OCI-LY1 (cell line): ENCODE results near the gene TBL1X.

Source experiments
- H2AFZ ChIP-seq: fragments of 200-600 bp; sonication (generic), shearing (Covaris generic); 2 replicates; pipeline ENCODE4 v1.6.0; 2014; ENCODE audit warnings: antibody characterized with exemption, mild to moderate bottlenecking, low read length
- H3F3A ChIP-seq: fragments of 200-600 bp; sonication (generic), shearing (Covaris generic); 2 replicates; pipeline ENCODE4 v1.6.0; 2014; ENCODE audit warnings: mild to moderate bottlenecking, antibody characterized with exemption, low read length, moderate library complexity; ENCODE audit not compliant: insufficient read depth
- H3K27ac ChIP-seq: fragments of 200-600 bp; sonication (generic); 2 replicates; pipeline ENCODE4 v1.5.1; 2014; ENCODE audit warnings: low read length, mixed run types, mild to moderate bottlenecking, low read depth; ENCODE audit not compliant: poor library complexity, severe bottlenecking
- H3K27me3 ChIP-seq: fragments of 200-600 bp; sonication (generic); 2 replicates; pipeline ENCODE4 v1.6.0; 2014; ENCODE audit warnings: antibody characterized with exemption, mild to moderate bottlenecking, low read length, moderate library complexity; ENCODE audit not compliant: insufficient read depth
- H3K36me3 ChIP-seq: fragments of 200-600 bp; sonication (generic); 2 replicates; pipeline ENCODE4 v1.6.1; 2014; ENCODE audit warnings: mild to moderate bottlenecking, antibody characterized with exemption, low read length, moderate library complexity, mixed read lengths; ENCODE audit not compliant: insufficient read depth
- H3K4me1 ChIP-seq: fragments of 200-600 bp; sonication (generic); 2 replicates; pipeline ENCODE4 v1.5.1; 2014; ENCODE audit warnings: mild to moderate bottlenecking, low read length, moderate library complexity; ENCODE audit not compliant: insufficient read depth, severe bottlenecking
- H3K4me2 ChIP-seq: fragments of 200-600 bp; sonication (generic), shearing (Covaris generic); 2 replicates; pipeline ENCODE4 v1.6.1; 2014; ENCODE audit warnings: low read length
- H3K4me3 ChIP-seq: fragments of 200-600 bp; sonication (generic); 2 replicates; pipeline ENCODE4 v1.5.1; 2014; ENCODE audit warnings: low read length, low read depth, mild to moderate bottlenecking, mixed read lengths; ENCODE audit not compliant: poor library complexity, severe bottlenecking
- H3K79me2 ChIP-seq: fragments of 200-600 bp; shearing (Covaris generic); 2 replicates; pipeline ENCODE4 v1.6.1; 2016; ENCODE audit warnings: mixed run types, low read length, mixed read lengths; ENCODE audit not compliant: insufficient read depth
- H3K9ac ChIP-seq: fragments of 200-600 bp; sonication (generic), shearing (Covaris generic); 2 replicates; pipeline ENCODE4 v1.6.1; 2014; ENCODE audit warnings: mild to moderate bottlenecking, low read length, mixed read lengths
- H3K9me2 ChIP-seq: fragments of 200-600 bp; sonication (generic), shearing (Covaris generic); 2 replicates; pipeline ENCODE4 v1.6.1; 2014; ENCODE audit warnings: low read depth, mild to moderate bottlenecking, low read length, mixed read lengths
- H3K9me3 ChIP-seq: fragments of 200-600 bp; shearing (Covaris generic); 2 replicates; pipeline ENCODE4 v1.6.1; 2014; ENCODE audit warnings: low read length, mixed read lengths
- H4K20me1 ChIP-seq: fragments of 200-600 bp; sonication (generic), shearing (Covaris generic); 2 replicates; pipeline ENCODE4 v1.6.0; 2016; ENCODE audit warnings: mild to moderate bottlenecking, low read length; ENCODE audit not compliant: insufficient read depth
- EZH2 ChIP-seq: fragments of 200-600 bp; sonication (generic), shearing (Covaris generic); IDR thresholded peaks from 2 replicates; pipeline ENCODE4 v1.8.0; 2017; ENCODE audit warnings: borderline replicate concordance, mixed run types, mild to moderate bottlenecking, antibody characterized with exemption, low read length, moderate library complexity, mixed read lengths
- TF ChIP-seq, protein P1 (sequence below): fragments of 200-600 bp; sonication (generic), shearing (Covaris generic); IDR thresholded peaks from 2 replicates; pipeline ENCODE4 v1.5.1; 2017; ENCODE audit warnings: mild to moderate bottlenecking, antibody characterized with exemption, low read length, moderate library complexity, mixed read lengths

The TBL1X gene

DNA sequence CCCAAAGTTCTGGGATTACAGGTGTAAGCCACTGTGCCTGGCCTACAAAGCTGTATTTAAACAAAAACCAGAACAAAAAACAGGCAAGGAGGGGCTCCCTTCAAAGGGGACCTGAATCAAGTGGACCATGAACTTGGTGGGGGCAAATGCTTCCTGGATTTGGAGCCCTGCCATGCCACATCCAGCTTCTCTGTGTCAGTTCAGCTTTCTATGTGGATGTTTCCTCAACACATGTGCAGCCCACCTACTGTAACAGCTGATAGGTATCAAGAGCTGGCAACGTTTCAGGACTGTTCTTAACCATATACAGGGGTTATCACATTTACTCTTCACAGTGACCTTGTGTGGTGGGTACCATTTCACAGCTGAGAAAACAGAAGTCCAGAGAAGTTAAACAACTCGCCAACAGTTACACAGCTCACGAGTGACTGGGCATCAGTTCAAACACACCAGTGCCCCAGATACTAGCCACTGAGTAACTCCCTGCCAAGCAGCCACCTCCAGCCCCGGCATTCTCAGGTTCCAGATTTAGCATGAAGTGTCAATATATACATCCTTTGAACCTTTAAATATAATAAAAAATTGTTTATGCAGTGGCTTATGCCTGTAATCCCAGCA lies 293.3 kb downstream of the TBL1X start:
- Histone ChIP-seq H3K9me3 (no peaks in the 10 kb centered on the region), H4K20me1 (no peaks in the 10 kb centered on the region), H3K4me1 (no peaks in the 10 kb centered on the region), H2AFZ (no peak overlapping the region), H3K79me2 (no peaks in the 10 kb centered on the region), H3K27me3 (no peaks in the 10 kb centered on the region), H3F3A (no peaks in the 10 kb centered on the region), H3K4me3 (no peak overlapping the region), H3K27ac (no peak overlapping the region), H3K9ac (no peak overlapping the region), H3K36me3 (no peaks in the 10 kb centered on the region), H3K4me2 (no peak overlapping the region), H3K9me2 (no peaks in the 10 kb centered on the region)
- TF ChIP-seq, protein P1, sequence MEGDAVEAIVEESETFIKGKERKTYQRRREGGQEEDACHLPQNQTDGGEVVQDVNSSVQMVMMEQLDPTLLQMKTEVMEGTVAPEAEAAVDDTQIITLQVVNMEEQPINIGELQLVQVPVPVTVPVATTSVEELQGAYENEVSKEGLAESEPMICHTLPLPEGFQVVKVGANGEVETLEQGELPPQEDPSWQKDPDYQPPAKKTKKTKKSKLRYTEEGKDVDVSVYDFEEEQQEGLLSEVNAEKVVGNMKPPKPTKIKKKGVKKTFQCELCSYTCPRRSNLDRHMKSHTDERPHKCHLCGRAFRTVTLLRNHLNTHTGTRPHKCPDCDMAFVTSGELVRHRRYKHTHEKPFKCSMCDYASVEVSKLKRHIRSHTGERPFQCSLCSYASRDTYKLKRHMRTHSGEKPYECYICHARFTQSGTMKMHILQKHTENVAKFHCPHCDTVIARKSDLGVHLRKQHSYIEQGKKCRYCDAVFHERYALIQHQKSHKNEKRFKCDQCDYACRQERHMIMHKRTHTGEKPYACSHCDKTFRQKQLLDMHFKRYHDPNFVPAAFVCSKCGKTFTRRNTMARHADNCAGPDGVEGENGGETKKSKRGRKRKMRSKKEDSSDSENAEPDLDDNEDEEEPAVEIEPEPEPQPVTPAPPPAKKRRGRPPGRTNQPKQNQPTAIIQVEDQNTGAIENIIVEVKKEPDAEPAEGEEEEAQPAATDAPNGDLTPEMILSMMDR: no peak
- no peak for TF ChIP-seq EZH2

DNA sequence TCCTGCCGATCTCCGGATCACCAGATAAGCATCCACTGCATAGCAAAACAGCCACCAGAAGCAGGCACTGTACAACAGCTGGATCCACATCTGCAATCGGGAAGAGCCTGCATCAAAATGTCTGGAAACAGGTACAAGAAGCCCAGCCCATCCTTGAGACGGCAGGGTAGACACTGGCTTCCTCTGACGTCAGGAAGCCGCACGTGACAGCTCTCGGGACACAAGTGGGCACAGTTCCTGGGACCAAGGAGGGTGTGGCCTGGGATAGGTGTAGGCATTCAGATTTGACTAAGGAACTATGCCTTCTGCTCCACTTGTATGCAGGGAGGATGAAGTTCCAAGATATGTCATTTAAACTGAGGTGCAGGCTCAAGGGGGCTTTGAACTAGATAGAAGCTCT lies 294.5 kb downstream of the TBL1X start:
- Histone ChIP-seq H3K27me3 (no peaks in the 10 kb centered on the region), H3K27ac (no peak overlapping the region), H3K9me2 (no peaks in the 10 kb centered on the region), H3K9ac (no peak overlapping the region), H3K4me2 (no peak overlapping the region), H3F3A (no peaks in the 10 kb centered on the region), H4K20me1 (no peaks in the 10 kb centered on the region), H3K4me1 (no peaks in the 10 kb centered on the region), H3K79me2 (no peaks in the 10 kb centered on the region), H3K9me3 (no peaks in the 10 kb centered on the region), H3K4me3 (no peak overlapping the region), H3K36me3 (no peaks in the 10 kb centered on the region), H2AFZ (no peak overlapping the region)
- TF ChIP-seq, protein P1: no peak
- TF ChIP-seq EZH2: no peak

DNA sequence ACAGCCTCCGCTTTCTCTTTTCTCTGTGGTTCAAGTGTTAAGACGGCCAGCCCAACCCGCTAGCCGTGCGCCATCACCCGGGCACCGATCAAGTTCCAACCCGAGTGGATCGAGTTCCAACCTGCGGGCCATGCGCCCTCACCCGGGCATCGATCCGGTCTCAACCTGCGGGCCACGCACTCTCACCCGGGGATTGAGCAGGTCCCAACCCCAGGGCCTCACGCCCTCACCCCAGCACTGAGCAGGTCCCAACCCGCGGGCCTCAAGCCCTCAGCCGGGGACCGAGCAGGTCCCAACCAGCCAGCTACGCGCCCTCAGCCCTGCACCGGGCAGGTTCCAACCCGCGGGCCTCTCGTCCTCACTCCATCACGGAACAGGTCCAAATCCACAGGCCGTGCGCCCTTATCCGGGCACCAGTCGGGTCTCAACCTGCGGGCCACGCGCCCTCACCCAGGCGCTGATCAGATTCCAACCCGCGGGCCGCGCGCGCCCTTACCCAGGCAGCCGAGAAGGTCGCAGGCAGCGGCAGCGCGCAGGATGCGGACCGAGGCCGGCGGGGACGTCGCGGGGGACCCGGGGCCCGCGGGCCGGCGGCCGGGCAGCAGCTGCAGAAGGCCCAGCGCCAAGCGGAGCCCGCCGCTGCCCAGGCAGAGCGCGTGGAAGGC lies 300.3 kb downstream of the TBL1X start:
- H3K27ac ChIP-seq: no peak overlapping the region
- no peaks in the 10 kb centered on the region for H3K79me2 ChIP-seq
- no peaks in the 10 kb centered on the region for H4K20me1 ChIP-seq
- no peak overlapping the region for H3K9ac ChIP-seq
- H3K36me3 ChIP-seq: no peaks in the 10 kb centered on the region
- H3K4me2 ChIP-seq: no peak overlapping the region
- no peaks in the 10 kb centered on the region for H3K4me1 ChIP-seq
- H3K27me3 ChIP-seq: no peaks in the 10 kb centered on the region
- H3F3A ChIP-seq: no peaks in the 10 kb centered on the region
- H3K9me2 ChIP-seq: no peaks in the 10 kb centered on the region
- H3K9me3 ChIP-seq: no peaks in the 10 kb centered on the region
- no peak overlapping the region for H2AFZ ChIP-seq
- no peak overlapping the region for H3K4me3 ChIP-seq
- TF ChIP-seq, protein P1: no peak
- TF ChIP-seq EZH2: no peak
